Coronary artery (tissue), 2 donors: ENCODE data around the gene TMEM115.

Experiments
- DNase-seq: peaks from one replicate; pipeline ENCODE4 v3.0.0-alpha.2; 2017; ENCODE audit warnings: low spot score
- H3K27ac ChIP-seq, 2 donors: fragments of 200-600 bp; sonication (generic); one replicate each; pipeline ENCODE4 v1.5.1; 2016 to 2019
- H3K4me3 ChIP-seq: fragments of 200-600 bp; sonication (generic); 2 replicates; pipeline ENCODE4 v1.5.1; 2016; ENCODE audit warnings: mild to moderate bottlenecking, moderate library complexity
- CTCF ChIP-seq: fragments of 200-600 bp; sonication (generic); IDR thresholded peaks from one replicate; pipeline ENCODE4 v1.5.1; 2019; ENCODE audit warnings: antibody characterized with exemption

The TMEM115 gene

DNA sequence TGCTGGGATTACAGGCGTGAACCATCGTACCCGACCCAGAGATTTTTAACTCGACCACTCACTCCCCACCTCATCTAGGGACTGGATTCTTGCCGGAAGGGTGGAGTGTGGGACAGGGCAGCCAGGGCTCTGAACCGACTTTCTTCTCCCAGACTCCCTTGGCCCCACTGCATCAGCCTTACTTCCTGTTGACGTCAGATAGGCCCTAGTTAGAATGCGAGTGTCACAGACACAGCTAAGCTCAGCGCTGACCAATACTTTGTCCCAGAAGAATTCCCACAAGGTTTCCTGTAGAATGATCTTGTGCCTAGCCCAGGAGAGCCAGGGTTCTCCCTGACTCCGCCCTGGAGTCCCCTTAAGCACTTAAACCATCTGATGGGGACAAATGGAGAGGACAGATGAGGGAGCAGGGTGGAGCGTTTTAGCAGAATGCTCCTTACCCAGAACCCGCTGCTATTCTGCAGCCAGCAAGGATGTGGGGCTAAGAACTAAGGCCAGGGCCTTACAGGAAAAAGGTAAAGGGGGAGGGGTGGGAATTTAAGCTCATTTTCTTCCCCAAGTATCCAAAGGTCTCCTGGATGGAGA, 25.5 kb downstream of the TMEM115 start:
- peak overlapping the region; percentile 43 for H3K4me3 ChIP-seq

GRCh38 chr3:50331364-50331907, 27.9 kb downstream of the TMEM115 start:
- Histone ChIP-seq H3K4me3 (no peak overlapping the region), H3K27ac (no peak overlapping the region)
- DNase-seq, result no peak
- no peak for TF ChIP-seq CTCF

More for the DNA sequence above, 25.5 kb downstream of the TMEM115 start:
- no peak for TF ChIP-seq CTCF
- DNase-seq, result peak; percentile 90
- H3K27ac ChIP-seq, result peak overlapping the region; percentile 91 to 95

- no peak for TF ChIP-seq CTCF
- Histone ChIP-seq H3K27ac (no peak overlapping the region), H3K4me3 (no peak overlapping the region)
- DNase-seq, result no peak
These were observed 29.0 kb downstream of the TMEM115 start for GRCh38 chr3:50330330-50330729.

GRCh38 chr3:50327943-50328691, 31.2 kb downstream of the TMEM115 start, which contains the start of gene TUSC2:
Gene TUSC2, minus strand, starts transcription at chr3:50328223. Its CDS starts 124 bp downstream, at chr3:50328099.
- H3K27ac ChIP-seq, result peak within 1 kb of the TSS; percentile 80 to 85
- peak within 1 kb of the TSS; percentile 99 for H3K4me3 ChIP-seq
- peak; percentile 98 for DNase-seq
- TF ChIP-seq CTCF, result no peak

DNA sequence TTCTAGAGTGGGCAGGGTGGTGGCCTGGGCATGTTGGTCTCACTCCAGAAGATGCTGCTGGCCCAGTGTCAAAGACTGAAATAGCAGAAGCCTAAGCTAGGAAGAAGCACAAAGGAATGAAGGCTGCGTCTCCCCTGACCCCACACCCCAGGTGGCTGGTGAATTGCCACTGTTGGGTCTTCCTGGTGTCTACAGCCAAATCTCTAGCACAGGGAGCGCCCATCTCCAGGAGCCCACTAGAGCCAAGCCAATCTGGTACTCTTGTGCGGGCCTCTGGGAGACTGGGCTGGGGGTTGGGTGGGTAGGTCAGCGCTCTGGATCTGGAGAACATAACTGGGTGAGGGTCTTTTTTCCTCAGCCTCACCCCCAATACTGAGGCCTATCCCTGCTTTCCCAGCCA, 32.2 kb downstream of the TMEM115 start:
- peak overlapping the region; percentile 80 to 85 for H3K27ac ChIP-seq
- peak overlapping the region; percentile 99 for H3K4me3 ChIP-seq
- DNase-seq, result no peak
- no peak for TF ChIP-seq CTCF

GRCh38 chr3:50326182-50326541, 33.2 kb downstream of the TMEM115 start:
- Histone ChIP-seq H3K4me3 (no peak overlapping the region), H3K27ac (peak overlapping the region in 1 of 2 donors; percentile 3)
- DNase-seq, result no peak
- no peak for TF ChIP-seq CTCF
